Forelimb muscle (tissue), 1 donor: Measurements from ENCODE around the gene NAGK. TPM values are rescaled to one million over a fixed set of nuclear protein-coding genes. Genes with fewer than 3 reads are reported as not detected.

ENCODE experiments used
- DNase-seq: peaks from one replicate; pipeline ENCODE4 v3.0.0-alpha.2; 2013; ENCODE audit warnings: low read depth
- polyA plus RNA-seq: library from polyadenylated mRNA; unstranded; fragments of 120-200 nt; gene quantifications from one replicate; pipeline ENCODE4 v1.2.1, GENCODE V29; 2013; ENCODE audit not compliant: insufficient read length

The NAGK gene
- polyA plus RNA-seq, 1 donor = 68.9 TPM

GRCh38 chr2:71108091-71108490 lies 39.6 kb downstream of the NAGK start:
- DNase-seq = no peak

DNA sequence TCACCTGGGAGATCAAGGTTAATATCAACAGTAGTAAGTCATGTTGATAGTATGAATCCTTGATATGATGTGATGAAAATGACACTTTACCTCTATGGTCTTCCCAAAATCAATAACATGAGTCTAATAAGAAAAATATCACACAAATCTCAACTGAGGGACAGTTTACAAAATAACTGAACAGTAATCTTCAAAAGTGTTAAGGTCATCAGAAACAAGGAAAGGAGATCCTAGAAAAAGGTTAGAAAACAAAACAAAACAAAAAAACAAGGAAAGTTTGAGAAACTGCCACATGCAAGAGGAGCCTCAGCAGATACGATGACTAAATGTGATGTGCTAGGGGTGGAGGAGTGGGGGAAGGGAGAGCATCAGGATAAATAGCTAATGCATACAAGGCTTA lies 45.4 kb downstream of the NAGK start:
- DNase-seq = no peak

DNA sequence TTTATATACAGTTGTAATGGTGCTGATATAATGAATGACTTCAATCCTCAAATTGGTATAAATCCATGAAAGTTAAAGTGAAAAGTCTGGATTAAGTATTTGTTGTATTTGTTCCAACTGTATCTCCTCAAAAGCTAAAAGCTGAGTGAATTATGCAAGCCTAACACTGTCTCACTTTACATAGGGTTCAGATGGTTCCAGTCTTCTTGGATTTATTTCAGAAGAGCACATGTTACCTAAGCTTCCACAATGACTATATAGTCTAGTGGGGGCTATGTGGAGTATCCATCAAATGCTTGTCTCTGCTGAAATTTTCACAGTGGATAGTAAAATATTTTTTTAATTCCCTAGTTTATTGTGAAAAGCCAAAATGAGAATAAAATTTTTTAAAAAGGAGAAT lies 48.6 kb downstream of the NAGK start:
- no peak for DNase-seq

DNA sequence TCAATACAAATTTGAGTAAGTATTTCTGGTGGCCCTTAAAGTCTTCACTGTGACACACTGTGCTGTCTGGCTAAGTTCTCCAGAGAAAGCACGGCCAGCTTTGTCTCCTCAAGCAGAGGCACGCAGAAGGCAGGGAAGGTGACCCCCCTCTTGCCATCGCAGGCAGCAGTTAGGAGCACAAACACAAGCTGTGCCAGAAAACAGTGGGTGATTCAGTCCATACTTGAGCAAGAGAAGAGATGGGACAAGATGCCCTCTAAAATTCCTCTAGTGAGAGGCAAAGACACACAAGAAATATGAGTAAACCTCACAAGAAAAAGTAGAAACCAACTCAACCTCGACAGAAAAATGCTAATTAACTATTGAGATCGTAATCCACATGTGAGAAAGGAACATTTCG lies 51.7 kb downstream of the NAGK start:
- no peak for DNase-seq

DNA sequence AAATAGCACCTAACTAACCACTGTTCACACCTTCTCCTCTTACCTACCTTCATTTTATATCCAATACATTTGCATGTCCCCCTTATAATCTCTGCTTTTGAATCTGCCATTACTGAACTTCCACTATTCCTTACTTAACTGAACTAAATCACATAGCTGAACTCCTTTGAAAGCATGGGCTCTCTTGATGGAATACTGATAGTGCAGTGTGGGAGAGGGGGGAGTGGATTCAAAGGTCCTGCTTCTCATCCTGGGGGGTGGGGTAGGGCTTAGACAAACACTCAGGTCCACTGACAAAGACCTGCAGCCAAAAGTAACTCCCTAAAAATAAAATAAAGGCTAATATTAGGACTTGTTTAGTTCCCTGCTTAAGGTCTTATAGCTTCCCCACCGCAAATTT lies 53.0 kb downstream of the NAGK start:
- no peak for DNase-seq

DNA sequence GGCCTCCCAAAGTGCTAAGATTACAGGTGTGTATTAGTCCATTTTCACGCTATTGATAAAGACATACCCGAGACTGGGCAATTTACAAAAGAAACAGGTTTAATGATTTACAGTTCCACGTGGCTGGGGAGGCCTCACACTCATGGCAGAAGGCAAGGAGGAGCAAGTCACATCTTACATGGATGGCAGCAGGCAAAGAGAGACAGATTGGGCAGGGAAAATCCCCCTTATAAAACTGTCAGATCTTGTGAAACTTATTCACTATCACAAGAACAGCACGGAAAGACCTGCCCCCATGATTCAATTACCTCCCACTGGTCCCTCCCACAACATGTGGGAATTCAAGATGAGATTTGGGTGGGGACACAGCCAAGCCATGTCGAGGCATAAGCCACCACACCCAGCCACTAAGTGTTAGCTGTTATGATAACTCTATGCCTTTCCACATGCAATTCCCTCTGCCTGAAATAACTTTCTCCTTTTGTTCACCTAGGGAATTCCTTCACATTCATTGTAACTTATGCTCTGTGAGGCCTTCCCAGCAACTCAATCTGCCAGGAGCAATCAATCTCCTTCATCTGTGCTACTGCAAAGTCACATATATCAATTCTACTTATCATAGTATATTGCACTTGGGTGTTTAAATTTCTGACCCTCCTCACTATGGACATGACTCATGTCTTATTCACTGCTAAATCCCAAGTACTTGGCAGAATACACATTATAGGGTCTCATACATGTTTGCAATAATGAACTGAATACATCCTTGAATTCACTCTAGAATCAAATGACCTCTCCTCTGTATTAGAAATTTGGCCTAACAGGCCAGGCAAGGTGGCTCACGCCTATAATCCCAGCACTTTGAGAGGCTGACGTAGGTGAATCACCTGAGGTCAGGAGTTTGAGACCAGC lies 54.2 kb downstream of the NAGK start:
- DNase-seq = no peak

DNA sequence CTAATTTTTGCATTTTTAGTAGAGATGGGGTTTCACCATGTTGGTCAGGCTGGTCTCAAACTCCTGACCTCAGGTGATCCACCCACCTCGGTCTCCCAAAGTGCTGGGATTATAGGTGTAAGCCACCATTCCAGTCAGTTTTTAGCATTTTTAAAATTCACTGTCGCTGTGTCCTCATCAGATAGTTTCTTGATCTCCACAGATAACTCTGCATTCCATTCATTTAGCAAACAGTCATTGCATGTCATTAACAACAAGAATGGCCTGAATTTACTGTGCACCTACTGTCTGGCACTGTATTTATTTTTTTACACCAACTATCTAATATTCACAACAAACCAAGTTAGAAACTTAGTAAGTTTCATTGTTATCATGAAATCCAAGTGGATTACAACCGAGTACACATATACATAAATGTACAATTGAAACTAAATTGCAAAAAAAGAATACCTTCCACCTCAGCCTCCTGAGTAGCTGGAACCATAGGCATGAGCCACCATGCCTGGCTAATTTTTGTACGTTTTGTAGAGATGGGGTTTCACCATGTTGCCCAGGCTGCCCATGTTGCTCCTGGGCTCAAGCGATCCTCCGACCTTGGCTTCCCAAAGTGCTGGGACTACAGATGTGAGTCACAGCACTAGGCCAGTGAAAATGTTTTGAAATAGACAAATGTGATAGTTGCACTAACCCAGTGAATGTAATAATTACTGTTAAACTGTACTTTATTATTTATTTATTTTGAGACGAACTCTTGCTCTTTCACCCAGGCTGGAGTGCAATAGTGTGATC lies 57.3 kb downstream of the NAGK start:
- no peak for DNase-seq

DNA sequence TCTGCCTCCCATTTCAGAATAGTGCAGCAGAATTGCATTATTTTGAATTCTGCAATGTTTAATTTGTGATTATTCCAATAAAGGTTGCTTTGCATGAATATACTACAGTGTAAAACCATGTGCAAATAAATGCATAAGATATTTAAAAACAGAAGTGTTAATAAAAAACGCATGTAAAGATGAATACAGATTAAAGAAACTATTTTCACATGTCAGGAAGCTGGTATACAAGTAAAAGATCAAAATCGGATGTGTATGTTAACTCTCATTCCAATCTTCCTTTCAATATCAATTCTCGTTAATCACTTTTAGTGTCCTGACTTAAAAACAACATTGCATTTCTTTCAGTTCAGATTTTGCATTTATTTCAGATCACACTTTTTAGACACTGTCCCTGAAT lies 58.5 kb downstream of the NAGK start:
- no peak for DNase-seq

Other genes with a start within 250 kb of the NAGK start
- 0.24 TPM for gene CLEC4F, start 248.0 kb upstream of the NAGK start, polyA plus RNA-seq
- gene CD207, start 232.8 kb upstream of the NAGK start, polyA plus RNA-seq = 0.19 TPM
- 2.8 TPM for gene VAX2, start 168.1 kb upstream of the NAGK start, polyA plus RNA-seq
- 2.1 TPM for gene ATP6V1B1, start 132.7 kb upstream of the NAGK start, polyA plus RNA-seq
- gene ANKRD53, start 90.0 kb upstream of the NAGK start, polyA plus RNA-seq = 1.6 TPM
- 34.2 TPM for gene TEX261, start 73.8 kb upstream of the NAGK start, polyA plus RNA-seq
- 24.4 TPM for gene MCEE, start 61.6 kb downstream of the NAGK start, polyA plus RNA-seq
- 29.2 TPM for gene MPHOSPH10, start 62.0 kb downstream of the NAGK start, polyA plus RNA-seq
- 5.1 TPM for gene PAIP2B, start 158.5 kb downstream of the NAGK start, polyA plus RNA-seq